ENCODE data around the gene UGT1A3.

The UGT1A3 gene

GRCh38 chr2:233798335-233799086 is 69.7 kb downstream of the UGT1A3 start:
- ATAC-seq, result no peak

GRCh38 chr2:233799087-233799665 is 70.3 kb downstream of the UGT1A3 start:
- no peak for ATAC-seq

- ATAC-seq, result no peak
Measured at GRCh38 chr2:233799716-233800115, 70.9 kb downstream of the UGT1A3 start.

DNA sequence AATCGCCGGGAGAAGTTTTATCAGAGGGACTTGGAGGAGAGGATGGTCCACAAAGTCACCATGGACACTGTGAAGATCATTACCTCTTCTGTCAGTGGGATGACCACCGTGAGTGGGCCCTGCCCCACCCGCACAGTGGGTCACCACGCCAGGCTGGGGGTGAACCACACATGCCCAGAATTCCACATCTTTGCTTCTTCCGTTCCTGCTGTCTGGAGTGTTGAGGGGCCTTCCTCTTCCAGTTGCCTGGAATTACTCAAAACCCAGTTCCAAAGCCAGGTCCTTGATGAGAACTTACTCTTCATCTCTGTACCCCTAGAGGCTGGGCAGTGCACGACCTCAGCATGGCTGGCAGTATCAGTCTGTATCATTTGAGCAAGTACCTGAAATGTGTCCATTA is 71.4 kb downstream of the UGT1A3 start:
- ATAC-seq, result no peak

DNA sequence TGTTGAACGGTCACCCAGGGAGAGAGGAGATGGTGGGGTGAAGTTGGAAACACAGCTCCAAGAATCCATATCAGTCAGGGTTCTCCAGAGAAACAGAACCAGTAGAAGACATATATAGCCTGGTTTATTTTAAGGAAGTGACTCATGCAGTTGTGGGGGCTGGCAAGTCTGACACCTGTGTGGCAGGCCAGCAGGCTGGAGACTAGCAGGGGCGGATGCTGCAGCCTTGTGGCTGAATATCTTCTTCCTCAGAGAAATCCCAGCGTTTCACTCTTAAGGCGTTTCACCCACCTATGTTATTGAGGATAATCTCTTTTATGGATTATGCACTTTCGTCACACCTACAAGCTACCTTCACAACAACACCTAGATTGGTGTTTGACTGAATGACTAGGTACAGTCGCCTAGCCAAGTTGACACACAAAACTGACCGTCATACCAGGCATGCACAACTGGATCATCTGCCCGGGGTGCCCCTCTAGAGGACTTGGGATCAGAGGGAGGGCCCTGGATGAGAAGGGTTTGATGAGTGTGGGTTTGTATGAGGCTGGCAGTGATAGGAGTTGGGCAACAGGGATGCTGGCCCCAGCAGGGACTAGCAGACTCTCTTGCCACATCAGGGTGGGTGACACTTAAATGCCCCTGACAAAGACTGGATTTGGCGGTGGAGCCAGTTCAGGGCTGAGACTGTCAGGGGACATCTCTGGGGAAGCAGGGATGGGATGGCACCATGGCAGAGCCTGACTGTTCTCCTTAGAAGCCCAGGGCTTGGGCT is 72.7 kb downstream of the UGT1A3 start:
- peak in 1 of 2 donors; percentile 49 for ATAC-seq

- ATAC-seq, result no peak
Measured at GRCh38 chr2:233802132-233802815, 73.4 kb downstream of the UGT1A3 start.

DNA sequence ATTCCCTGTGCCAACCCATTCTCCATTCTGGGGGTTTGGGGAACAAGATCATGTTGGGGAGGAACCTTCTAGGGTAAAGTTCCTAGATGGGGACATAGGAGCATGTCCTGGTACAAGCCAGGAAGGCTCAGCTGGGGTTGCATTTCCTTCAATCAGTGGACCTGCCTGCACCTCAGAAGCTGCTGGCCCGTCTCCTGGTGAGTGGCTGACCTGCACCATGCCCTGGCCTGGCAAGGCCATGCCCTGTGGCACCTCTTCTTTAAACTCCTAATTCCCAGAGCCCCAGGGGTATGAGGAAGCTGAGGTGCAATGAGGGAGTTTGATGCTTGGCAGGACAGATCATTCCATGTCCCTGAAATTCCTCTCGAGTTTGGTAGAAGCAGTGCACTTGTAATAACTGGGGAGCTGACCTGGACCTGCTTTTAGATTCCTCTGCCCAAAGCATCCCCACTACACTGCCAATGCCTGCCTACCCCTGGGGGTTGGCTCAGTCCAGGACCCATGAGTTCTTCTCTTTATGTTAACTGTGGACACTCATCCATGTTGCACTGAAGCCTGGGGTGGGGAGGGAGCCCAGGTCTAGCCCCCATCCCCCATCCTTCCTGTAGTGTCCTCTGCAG is 74.6 kb downstream of the UGT1A3 start:
- no peak for ATAC-seq

- ATAC-seq, result no peak
Measured at GRCh38 chr2:233803994-233804393, 75.2 kb downstream of the UGT1A3 start.

GRCh38 chr2:233807215-233807865 is 78.5 kb downstream of the UGT1A3 start:
- ATAC-seq, result no peak

- ATAC-seq, result no peak
Measured at GRCh38 chr2:233807966-233808935, 79.4 kb downstream of the UGT1A3 start.

- ATAC-seq, result no peak
Measured at GRCh38 chr2:233810385-233810784, 81.5 kb downstream of the UGT1A3 start.

DNA sequence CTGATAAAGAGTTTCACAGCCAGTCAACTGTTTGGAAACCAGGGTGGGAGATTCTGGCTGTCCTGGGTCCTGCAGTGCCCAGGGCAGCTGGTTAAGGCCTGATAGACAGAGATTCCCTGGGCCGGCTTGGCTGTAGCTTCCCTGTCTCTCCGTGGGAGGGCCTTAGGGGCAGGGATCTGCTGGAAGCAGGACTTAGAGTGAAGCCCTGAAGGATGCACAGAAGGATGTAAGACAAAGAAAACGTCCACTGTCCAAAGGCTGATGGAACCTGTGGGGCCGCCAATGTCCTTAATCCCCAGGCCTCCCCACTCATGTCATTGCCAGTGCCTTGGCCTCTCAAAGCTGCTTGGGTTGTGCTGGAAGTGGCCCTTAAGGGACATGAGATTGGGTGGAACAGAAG is 82.2 kb downstream of the UGT1A3 start:
- ATAC-seq, result no peak

DNA sequence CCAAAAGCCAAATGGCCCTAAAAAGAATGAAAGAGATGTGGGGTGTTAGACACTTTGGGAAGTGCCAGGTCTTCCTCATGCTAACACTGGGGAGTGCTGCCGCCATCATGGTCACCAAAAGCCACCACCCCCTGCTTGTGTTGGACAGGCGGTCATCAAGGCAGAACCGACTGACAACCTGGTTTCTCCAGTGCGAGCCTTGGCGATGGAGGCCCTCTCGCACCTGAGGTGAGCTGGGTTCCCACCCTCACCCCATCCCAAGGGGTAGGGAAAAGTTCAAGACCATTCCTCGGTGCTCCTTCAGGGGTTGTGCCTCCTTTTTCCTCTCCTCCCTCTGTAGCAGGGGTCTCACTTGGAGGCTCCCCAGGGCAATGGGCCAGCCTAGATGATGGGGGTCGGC is 82.9 kb downstream of the UGT1A3 start:
- no peak for ATAC-seq

- no peak for ATAC-seq
Measured at GRCh38 chr2:233813236-233814055, 84.6 kb downstream of the UGT1A3 start.

DNA sequence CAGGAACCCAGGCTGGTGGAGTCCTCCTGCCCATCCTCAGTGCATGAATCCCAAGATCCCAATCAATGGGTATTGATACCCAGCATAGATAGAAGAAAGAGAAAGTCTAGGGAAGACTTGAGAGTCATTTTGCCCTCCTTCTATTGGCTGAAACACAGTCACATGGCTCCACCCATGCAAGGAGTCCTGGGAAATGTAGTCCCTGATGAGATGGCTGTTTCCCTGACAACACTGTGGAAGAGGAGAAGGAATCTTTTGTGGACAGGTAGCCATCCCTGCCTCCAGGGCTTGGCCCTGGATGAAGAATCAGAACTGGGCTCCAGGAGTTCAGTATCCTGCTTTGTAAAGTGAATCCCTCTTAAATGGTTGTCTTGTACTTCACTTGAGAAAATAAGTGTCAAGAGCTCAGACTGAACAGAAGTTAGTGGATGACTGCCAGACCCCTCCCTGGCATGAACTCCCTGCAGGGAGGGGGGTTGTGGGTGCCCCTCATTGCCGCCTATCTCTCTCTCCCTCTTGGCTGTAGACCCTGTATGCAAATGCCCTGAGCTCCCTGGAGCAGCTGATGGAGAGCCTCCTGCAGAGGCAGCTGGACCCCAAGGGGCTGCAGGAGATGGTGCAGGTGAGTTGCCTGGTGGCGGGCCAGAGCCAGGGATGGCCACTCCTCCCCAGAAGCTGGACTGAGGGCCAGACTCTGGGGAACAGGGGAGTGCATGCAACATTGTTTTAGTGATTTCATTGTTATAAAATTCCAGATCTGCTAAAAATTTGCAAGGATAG is 85.4 kb downstream of the UGT1A3 start:
- no peak for ATAC-seq

DNA sequence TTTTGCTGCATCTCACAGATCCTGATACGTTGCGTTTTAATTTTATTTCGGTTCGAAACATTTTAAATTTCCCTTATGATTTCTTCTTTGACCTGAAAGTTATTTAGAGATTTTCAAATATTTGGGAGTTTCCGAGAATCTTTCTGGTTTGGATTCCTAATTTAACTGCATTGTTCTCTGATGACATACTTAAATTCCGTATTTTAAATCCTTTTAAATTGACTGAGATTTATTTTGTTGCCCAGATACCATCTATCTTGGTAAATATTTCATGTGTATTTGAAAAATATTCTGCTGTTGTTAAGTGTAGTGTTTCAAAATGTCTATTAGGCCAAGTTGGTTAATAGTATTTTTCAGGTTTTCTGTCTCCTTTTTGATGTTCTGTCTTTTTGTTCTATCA is 87.0 kb downstream of the UGT1A3 start:
- no peak for ATAC-seq

DNA sequence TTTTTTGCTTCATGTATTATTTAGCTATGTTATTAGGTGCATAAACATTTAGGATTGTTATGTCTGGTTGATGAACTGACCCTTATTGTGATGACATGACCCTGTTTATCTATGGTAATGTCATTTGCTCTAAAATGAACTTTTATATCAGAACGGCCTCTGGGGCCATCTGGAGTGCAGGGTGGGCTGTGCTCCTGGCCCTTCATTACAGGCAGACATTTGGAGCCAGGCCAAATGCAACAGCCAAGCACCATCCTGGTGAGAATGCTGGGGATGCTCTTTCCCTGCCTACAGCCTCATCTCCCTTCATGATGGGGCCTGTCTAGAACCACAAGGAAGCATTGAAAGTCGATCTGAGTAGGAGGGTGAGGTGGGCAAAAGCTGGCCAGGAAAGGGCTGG is 87.5 kb downstream of the UGT1A3 start:
- no peak for ATAC-seq

DNA sequence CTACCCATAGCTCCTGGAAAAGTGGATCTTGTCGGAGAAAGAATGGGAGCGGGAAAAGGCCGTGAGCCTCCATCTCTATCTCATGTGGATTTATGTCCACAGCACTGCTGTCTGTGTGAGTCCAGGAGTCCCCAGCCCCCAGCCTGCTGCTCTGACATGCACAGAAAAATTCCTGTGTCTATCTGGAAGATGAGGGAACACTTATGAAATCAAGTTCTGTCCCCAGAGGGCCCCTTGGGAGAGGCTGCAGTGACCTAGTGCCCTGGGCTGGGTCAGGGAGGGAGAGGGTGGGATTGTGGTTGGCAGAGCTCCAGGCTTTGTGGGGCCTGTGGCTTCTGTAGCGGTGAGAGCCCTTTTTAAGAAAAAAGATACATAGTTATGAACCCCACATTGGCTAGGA is 87.9 kb downstream of the UGT1A3 start:
- ATAC-seq, result no peak

GRCh38 chr2:233817361-233817911 is 88.6 kb downstream of the UGT1A3 start:
- ATAC-seq, result no peak

All from activated CD4-positive, CD25-positive, alpha-beta regulatory T cell treated with anti-CD3 and anti-CD28 coated beads, Interleukin-2, amount 50 U/mL, for 24 hours (primary cell).